HL-60 (cell line): ENCODE measurements around the gene ITPRID1.

Experiments used
- DNase-seq, 2 experiments: peaks; one replicate each; pipeline ENCODE4 v3.0.0-alpha.2; 2010 to 2020; ENCODE audit warnings: low read depth in 1 of 2, low spot score in 1 of 2
- H3K27ac ChIP-seq: fragments of 250-450 bp; sonication (Bioruptor Pico); replicated peaks from 2 replicates; pipeline ENCODE4 v1.5.1; 2020; ENCODE audit warnings: mild to moderate bottlenecking, moderate library complexity
- H3K27me3 ChIP-seq: fragments of 250-450 bp; sonication (Bioruptor Pico); 2 replicates; pipeline ENCODE4 v1.5.1; 2021; ENCODE audit warnings: mild to moderate bottlenecking, moderate library complexity; ENCODE audit not compliant: insufficient read depth, poor library complexity, severe bottlenecking
- H3K4me3 ChIP-seq: replicated peaks from 2 replicates; pipeline ENCODE4 v1.5.1; 2011; ENCODE audit warnings: mild to moderate bottlenecking, control low read depth, low read length; ENCODE audit not compliant: insufficient read depth
- CTCF ChIP-seq: IDR thresholded peaks from one replicate; pipeline ENCODE4 v1.5.1; 2011; ENCODE audit warnings: low read length, control low read depth, inconsistent platforms; ENCODE audit not compliant: insufficient read depth
- GABPA ChIP-seq: IDR thresholded peaks from 2 replicates; pipeline ENCODE4 v1.6.1; 2012; ENCODE audit warnings: low read depth
- POLR2AphosphoS5 ChIP-seq: IDR thresholded peaks from 2 replicates; pipeline ENCODE4 v1.6.1; 2012; ENCODE audit warnings: low read depth
- SPI1 ChIP-seq: IDR thresholded peaks from 2 replicates; pipeline ENCODE4 v1.6.1; 2012; ENCODE audit warnings: low read depth, mild to moderate bottlenecking, borderline replicate concordance
- TF ChIP-seq, protein P1 (sequence below): IDR thresholded peaks from 2 replicates; pipeline ENCODE4 v1.6.1; 2012; ENCODE audit warnings: low read depth; ENCODE audit not compliant: insufficient replicate concordance

The ITPRID1 gene

DNA sequence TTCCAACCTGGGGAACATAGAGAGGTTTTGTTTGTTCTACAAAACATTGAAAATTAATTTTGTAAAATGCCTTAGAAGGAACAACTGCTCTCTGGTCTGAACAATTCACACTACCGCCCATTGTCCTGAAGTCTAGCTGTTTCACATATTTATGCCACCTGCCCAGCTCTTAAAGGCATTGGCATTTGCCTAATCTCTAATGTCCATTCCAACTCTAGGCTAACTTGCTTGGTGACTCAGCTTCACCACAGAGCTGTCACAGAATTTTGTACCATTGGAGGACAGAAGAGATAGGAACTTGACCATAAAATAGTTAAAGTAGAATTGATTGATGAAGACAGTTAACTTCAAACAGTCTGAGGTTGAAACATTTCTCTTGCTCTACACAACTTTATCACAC lies 119.6 kb downstream of the ITPRID1 start:
- no peaks in the 10 kb centered on the region for H3K27me3 ChIP-seq
- H3K4me3 ChIP-seq, result no peak overlapping the region
- TF ChIP-seq CTCF, result no peak
- no peak overlapping the region for H3K27ac ChIP-seq
- DNase-seq, result no peak

- H3K4me3 ChIP-seq, result no peak overlapping the region
- DNase-seq, result peak in 1 of 2 experiments; percentile 35
- TF ChIP-seq POLR2AphosphoS5 (no peak), CTCF (peak; percentile 48)
These were observed 120.1 kb downstream of the ITPRID1 start for GRCh38 chr7:31633894-31634494.

DNA sequence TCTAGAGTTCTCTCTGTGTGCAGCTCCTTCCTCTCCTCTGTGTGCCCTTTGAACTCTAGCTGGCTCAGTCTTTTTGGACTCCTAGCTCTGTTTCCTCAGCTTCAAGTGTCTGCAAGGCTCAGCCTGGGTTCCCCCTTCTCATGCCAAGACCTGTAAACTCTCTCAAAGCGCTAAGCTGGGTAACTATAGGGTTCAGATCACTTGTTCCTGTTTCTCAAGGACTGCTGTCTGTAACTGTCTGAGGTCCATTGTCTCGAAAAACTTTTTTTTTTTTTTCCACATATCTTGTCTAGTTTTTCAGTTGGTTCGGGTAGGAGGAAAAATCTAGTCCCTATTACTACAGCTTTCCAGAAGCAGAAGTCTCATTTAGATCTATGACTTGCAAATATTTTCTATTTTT lies 126.5 kb downstream of the ITPRID1 start:
- Histone ChIP-seq H3K4me3 (no peak overlapping the region), H3K27ac (no peak overlapping the region), H3K27me3 (no peaks in the 10 kb centered on the region)
- DNase-seq, result no peak
- TF ChIP-seq SPI1 (no peak), POLR2AphosphoS5 (no peak), GABPA (no peak), CTCF (no peak)
- TF ChIP-seq, protein P1, sequence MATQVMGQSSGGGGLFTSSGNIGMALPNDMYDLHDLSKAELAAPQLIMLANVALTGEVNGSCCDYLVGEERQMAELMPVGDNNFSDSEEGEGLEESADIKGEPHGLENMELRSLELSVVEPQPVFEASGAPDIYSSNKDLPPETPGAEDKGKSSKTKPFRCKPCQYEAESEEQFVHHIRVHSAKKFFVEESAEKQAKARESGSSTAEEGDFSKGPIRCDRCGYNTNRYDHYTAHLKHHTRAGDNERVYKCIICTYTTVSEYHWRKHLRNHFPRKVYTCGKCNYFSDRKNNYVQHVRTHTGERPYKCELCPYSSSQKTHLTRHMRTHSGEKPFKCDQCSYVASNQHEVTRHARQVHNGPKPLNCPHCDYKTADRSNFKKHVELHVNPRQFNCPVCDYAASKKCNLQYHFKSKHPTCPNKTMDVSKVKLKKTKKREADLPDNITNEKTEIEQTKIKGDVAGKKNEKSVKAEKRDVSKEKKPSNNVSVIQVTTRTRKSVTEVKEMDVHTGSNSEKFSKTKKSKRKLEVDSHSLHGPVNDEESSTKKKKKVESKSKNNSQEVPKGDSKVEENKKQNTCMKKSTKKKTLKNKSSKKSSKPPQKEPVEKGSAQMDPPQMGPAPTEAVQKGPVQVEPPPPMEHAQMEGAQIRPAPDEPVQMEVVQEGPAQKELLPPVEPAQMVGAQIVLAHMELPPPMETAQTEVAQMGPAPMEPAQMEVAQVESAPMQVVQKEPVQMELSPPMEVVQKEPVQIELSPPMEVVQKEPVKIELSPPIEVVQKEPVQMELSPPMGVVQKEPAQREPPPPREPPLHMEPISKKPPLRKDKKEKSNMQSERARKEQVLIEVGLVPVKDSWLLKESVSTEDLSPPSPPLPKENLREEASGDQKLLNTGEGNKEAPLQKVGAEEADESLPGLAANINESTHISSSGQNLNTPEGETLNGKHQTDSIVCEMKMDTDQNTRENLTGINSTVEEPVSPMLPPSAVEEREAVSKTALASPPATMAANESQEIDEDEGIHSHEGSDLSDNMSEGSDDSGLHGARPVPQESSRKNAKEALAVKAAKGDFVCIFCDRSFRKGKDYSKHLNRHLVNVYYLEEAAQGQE, result no peak

More at GRCh38 chr7:31633894-31634494, 120.1 kb downstream of the ITPRID1 start:
- no peak overlapping the region for H3K27ac ChIP-seq
- no peaks in the 10 kb centered on the region for H3K27me3 ChIP-seq

DNA sequence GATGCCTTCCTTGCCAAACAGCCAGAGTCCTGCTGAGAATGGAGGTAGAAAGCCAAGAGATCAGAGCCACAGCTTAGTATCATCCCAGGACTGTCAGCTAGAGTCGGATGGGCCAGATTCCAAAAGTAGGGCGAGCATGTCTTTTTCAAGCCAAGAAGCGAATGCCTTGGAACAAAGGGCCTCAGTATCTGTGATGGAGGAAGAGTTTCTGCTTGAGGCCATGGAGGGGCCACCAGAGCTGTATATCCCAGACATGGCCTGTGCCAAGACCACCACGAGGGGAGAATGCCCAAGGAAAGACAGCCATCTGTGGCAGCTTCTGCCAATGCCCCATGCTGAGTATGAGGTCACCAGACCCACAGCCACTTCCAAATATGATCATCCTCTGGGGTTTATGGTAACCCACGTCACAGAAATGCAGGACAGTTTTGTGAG lies 128.8 kb downstream of the ITPRID1 start:
- Histone ChIP-seq H3K27me3 (no peaks in the 10 kb centered on the region), H3K27ac (no peak overlapping the region), H3K4me3 (no peak overlapping the region)
- TF ChIP-seq GABPA (no peak), SPI1 (no peak), CTCF (no peak), POLR2AphosphoS5 (no peak)
- TF ChIP-seq, protein P1, result no peak
- DNase-seq, result no peak
